ENCODE data around the gene MED28.

- TF ChIP-seq POLR2AphosphoS5 (IDR thresholded peaks at IDR 0.05) (no peak), POLR2A (IDR thresholded peaks at IDR 0.05) (no peak)
Measured at GRCh38 chr4:17639136-17639535, 24.7 kb downstream of the MED28 start.

All from stomach (tissue), 4 donors.